Activated naive CD4-positive, alpha-beta T cell treated with anti-CD3 and anti-CD28 coated beads, Interleukin-2, amount 50 U/mL, for 16 hours (primary cell): ENCODE data around the gene ATG4B.
"Not testable (repeated sequence)": the region's sequence is repeated elsewhere in the genome, so short reads cannot be mapped to it uniquely, and the experiment has no call there.

Experiments used
- DNase-seq: peaks from one replicate; pipeline ENCODE4 v3.0.0-alpha.2; 2020

The ATG4B gene

GRCh38 chr2:241640165-241640795 lies 2.8 kb downstream of the ATG4B start:
- DNase-seq: no peak

GRCh38 chr2:241641631-241642030 lies 4.1 kb downstream of the ATG4B start:
- no peak for DNase-seq

GRCh38 chr2:241645056-241645914 lies 7.8 kb downstream of the ATG4B start:
- no peak for DNase-seq

- no peak for DNase-seq
Measured at GRCh38 chr2:241645915-241646645, 8.6 kb downstream of the ATG4B start.

GRCh38 chr2:241648453-241648852 lies 11.0 kb downstream of the ATG4B start:
- DNase-seq: no peak

- DNase-seq: no peak
Measured at GRCh38 chr2:241649404-241649803, 11.9 kb downstream of the ATG4B start.

GRCh38 chr2:241649927-241650326 lies 12.4 kb downstream of the ATG4B start:
- no peak for DNase-seq

GRCh38 chr2:241652142-241652541 lies 14.6 kb downstream of the ATG4B start:
- no peak for DNase-seq

- no peak for DNase-seq
Measured at GRCh38 chr2:241652722-241653121, 15.2 kb downstream of the ATG4B start.

- no peak for DNase-seq
Measured at GRCh38 chr2:241653210-241653750, 15.8 kb downstream of the ATG4B start.

- no peak for DNase-seq
Measured at GRCh38 chr2:241654551-241654950, 17.1 kb downstream of the ATG4B start.

GRCh38 chr2:241655516-241656189 lies 18.2 kb downstream of the ATG4B start:
- no peak for DNase-seq

- no peak for DNase-seq
Measured at GRCh38 chr2:241656190-241656741, 18.8 kb downstream of the ATG4B start.

GRCh38 chr2:241657786-241658254 lies 20.3 kb downstream of the ATG4B start:
- no peak for DNase-seq

GRCh38 chr2:241658296-241658695 lies 20.8 kb downstream of the ATG4B start:
- DNase-seq: no peak

GRCh38 chr2:241659150-241659739 lies 21.8 kb downstream of the ATG4B start:
- peak; percentile 48 for DNase-seq

GRCh38 chr2:241660593-241661213 lies 23.2 kb downstream of the ATG4B start:
- no peak for DNase-seq

GRCh38 chr2:241662731-241663130 lies 25.2 kb downstream of the ATG4B start:
- not testable (repeated sequence) for DNase-seq

GRCh38 chr2:241665731-241666440 lies 28.4 kb downstream of the ATG4B start:
- no peak for DNase-seq

- no peak for DNase-seq
Measured at GRCh38 chr2:241666627-241667400, 29.3 kb downstream of the ATG4B start.
